GM04504 (cell line): ENCODE data around the gene PRCC.
"Not testable (repeated sequence)": the region's sequence is repeated elsewhere in the genome, so short reads cannot be mapped to it uniquely, and the experiment has no call there.

Experiments
- DNase-seq: peaks from one replicate; pipeline ENCODE4 v3.0.0-alpha.2; 2012; ENCODE audit warnings: low read depth

PRCC gene

DNA sequence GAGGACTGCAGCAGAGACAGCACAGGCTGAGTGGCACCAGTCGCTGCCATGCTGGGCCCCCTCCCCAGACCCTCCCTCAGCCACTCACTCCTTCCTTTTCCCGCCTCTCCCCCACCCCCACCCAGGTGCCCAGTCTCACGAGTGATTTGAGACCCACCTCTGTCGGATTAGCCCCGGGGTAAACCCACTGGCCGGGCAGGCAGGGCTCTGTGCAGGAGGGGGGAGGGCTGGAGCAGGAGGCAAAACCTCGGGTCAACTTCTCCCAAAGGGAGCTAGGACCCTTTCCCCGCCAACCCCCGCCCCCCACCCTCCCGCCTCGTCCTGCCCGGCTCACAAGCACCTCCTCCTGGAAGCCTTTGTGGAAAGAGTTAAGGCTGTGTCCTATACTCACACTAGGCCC lies 23.0 kb upstream of the PRCC start:
- DNase-seq = no peak

GRCh38 chr1:156744786-156745419 lies 22.4 kb upstream of the PRCC start:
- no peak for DNase-seq

GRCh38 chr1:156745881-156746280 lies 21.5 kb upstream of the PRCC start:
- no peak for DNase-seq

GRCh38 chr1:156746406-156746727 lies 21.0 kb upstream of the PRCC start:
- no peak for DNase-seq

GRCh38 chr1:156746728-156747631 lies 20.4 kb upstream of the PRCC start:
- DNase-seq = peak; percentile 92

GRCh38 chr1:156747742-156748669 lies 19.3 kb upstream of the PRCC start:
- DNase-seq = no peak

- DNase-seq = no peak
Measured at GRCh38 chr1:156748670-156749418, 18.5 kb upstream of the PRCC start.

- no peak for DNase-seq
Measured at GRCh38 chr1:156749419-156750118, 17.8 kb upstream of the PRCC start.

DNA sequence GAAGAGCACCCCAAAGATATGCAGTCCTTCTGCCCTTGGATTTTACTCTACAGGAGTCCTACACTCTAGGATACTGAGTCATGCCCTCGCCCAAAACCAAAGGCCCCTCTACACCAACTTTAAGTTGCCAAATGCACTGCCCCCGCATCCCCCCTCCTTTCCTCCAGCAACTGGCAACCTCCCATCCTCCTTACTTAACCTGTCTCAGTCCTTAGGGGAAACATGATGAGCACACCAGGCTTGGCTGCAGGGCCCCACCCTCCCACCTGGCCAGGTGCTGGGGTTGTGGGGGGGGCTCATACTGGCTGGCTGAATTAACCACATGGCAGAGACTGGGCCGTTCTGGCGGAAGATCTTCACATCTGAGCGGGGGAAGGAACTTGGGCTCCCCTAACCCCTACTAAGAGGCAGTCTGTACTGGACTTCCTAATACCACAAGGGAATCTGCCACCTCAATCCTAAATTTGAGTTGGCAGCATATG lies 17.1 kb upstream of the PRCC start:
- DNase-seq = no peak

GRCh38 chr1:156750711-156751450 lies 16.5 kb upstream of the PRCC start:
- DNase-seq = no peak

- no peak for DNase-seq
Measured at GRCh38 chr1:156751451-156751756, 15.9 kb upstream of the PRCC start, which contains the start of gene HDGF. Gene HDGF, minus strand, starts transcription at chr1:156751675. Its CDS starts 246 bp downstream, at chr1:156751429.

- peak; percentile 89 for DNase-seq
Measured at GRCh38 chr1:156751757-156752481, 15.4 kb upstream of the PRCC start.

DNA sequence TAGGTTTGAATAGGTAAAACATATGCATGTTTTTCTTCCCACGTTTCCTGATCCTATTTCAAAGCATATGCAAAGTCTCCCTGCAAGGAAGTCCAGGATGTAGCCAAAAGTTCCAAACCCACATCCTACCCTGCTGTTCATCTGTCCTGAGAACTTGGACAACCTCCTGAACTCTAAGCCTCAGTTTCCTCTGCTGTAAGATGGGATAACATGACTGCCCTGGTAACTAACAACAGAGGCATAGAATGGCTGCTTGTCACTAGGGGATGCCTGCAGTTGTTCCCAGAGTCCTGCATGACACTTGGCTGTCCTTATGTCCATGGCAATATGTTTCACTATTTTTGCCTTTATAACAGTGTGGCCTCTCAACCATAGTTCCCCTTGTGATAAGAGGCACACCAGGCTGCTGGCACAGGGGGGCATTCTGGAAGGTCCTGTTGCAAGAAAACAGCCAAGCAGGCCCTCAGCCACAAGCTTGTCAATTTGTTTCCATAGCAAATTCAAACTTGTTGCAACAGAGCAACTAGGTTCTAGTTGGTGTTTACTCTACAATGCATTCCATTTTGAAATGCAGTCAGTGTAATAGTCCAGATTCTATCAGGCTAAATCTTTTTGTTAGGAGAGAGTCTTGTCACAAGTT lies 14.4 kb upstream of the PRCC start:
- DNase-seq = no peak

GRCh38 chr1:156754219-156754618 lies 13.1 kb upstream of the PRCC start:
- no peak for DNase-seq

GRCh38 chr1:156755527-156755950 lies 11.8 kb upstream of the PRCC start:
- DNase-seq = no peak

DNA sequence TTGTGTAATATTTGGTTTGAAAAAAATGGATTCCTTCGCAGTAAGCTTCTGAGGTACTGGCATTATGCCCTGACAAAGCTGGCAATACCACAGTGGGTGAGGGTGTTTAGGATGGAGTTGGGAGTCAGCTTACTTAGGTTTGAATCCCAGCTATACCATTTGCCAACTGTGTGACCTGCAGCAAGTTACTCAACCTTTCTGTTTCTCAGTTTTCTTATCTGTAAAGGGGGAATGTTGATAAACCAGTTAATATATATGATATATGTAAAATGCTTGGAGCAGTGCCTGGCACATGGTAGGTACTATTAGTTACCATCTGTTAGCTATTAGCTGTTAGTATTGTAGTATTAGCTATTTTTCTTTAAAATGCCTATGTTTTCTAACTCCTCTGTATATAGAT lies 11.0 kb upstream of the PRCC start:
- no peak for DNase-seq

GRCh38 chr1:156757572-156758253 lies 9.6 kb upstream of the PRCC start:
- DNase-seq = not testable (repeated sequence)

DNA sequence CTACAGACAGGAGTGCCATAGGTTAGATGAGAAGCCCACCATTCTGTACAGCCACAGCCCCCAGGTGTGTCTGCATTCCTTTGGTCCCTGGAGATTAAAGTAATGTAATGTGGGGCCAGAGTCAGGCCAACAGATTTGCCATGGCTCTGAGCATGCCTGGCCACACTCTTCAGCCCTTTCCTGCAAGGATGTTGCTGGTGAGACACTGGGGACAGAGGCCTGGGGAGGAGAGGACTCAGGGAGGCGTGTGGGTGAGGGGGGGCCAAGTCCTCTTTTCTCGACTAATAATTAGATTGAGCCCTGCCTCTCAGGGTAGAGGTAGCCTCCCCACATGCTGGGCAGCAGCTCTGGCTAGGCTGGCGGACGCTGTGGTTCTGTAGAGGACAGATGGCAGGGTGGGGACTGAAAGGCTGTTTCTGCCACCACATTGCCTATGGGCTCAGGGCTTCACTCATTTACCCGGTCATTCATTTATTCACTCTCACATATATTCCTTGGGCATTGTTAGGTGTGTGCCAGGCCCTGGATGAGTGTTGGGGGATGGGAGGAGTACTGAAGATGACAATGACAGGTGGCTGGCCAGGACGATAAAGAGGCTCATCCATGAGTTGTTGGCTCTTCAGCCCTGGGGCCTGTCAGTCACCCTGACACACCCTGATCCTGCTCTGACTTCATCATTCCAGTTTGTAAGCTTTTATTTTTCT lies 7.1 kb upstream of the PRCC start:
- no peak for DNase-seq
